Measurements from ENCODE around the gene CYB5B. TPM values are rescaled to one million over a fixed set of nuclear protein-coding genes. Genes with fewer than 3 reads are reported as not detected.
"Not testable (repeated sequence)": the region's sequence is repeated elsewhere in the genome, so short reads cannot be mapped to it uniquely, and the experiment has no call there.

CYB5B gene
- total and polyA plus RNA-seq, 2 donors from 2014 or later, result 89.0 to 111 TPM

DNA sequence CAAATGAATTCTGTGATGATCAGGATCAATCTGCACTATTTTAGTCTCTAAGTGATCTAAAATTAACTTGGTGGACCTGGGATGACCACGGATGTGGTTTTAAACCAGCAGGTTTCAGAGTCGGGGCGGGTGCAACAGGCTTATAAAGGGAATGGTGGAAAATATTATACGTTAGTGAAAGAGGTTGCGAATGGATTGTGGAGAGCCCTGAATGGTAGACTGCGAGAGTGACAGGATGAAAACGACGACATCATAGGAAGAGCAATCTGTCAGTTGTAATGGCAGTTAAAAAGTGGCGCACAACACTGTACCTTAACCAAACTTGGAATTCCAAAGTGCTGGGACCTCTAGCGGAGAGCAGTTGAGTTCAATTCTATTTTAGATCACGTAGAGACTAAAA lies 1.2 kb upstream of the CYB5B start:
- Histone ChIP-seq H3K4me3 (ENCODE audit: low read length in 3 of 3) (peak overlapping the region in 2 of 3 donors; percentile 26 to 95), H3K36me3 (ENCODE audit: control insufficient read depth in 2 of 3, insufficient read depth in 3 of 3, low read length in 3 of 3) (peaks cover 0 to 2% (median 0%) of the 10 kb centered on the region in 3 donors), H3K27ac (ENCODE audit: low read depth in 2 of 2, low read length in 2 of 2) (no peak overlapping the region), H3K9ac (ENCODE audit: low read length in 3 of 3) (no peak overlapping the region), H3K9me3 (ENCODE audit: control insufficient read depth in 2 of 3, insufficient read depth in 1 of 3, low read length in 3 of 3) (no peaks in the 10 kb centered on the region), H3K4me1 (ENCODE audit: control insufficient read depth in 2 of 3, insufficient read depth in 2 of 3, low read depth in 1 of 3, low read length in 3 of 3) (no peaks in the 10 kb centered on the region), H3K27me3 (ENCODE audit: control insufficient read depth, insufficient read depth, low read length) (no peaks in the 10 kb centered on the region)
- TF ChIP-seq, protein P1, sequence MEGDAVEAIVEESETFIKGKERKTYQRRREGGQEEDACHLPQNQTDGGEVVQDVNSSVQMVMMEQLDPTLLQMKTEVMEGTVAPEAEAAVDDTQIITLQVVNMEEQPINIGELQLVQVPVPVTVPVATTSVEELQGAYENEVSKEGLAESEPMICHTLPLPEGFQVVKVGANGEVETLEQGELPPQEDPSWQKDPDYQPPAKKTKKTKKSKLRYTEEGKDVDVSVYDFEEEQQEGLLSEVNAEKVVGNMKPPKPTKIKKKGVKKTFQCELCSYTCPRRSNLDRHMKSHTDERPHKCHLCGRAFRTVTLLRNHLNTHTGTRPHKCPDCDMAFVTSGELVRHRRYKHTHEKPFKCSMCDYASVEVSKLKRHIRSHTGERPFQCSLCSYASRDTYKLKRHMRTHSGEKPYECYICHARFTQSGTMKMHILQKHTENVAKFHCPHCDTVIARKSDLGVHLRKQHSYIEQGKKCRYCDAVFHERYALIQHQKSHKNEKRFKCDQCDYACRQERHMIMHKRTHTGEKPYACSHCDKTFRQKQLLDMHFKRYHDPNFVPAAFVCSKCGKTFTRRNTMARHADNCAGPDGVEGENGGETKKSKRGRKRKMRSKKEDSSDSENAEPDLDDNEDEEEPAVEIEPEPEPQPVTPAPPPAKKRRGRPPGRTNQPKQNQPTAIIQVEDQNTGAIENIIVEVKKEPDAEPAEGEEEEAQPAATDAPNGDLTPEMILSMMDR (IDR thresholded peaks at IDR 0.05; ENCODE audit: borderline replicate concordance, extremely low read depth, insufficient read depth), result no peak
- no peak for DNase-seq
- intact Hi-C loops (cut with DNase I), result no loop called here
- FAIRE-seq, result no peak

DNA sequence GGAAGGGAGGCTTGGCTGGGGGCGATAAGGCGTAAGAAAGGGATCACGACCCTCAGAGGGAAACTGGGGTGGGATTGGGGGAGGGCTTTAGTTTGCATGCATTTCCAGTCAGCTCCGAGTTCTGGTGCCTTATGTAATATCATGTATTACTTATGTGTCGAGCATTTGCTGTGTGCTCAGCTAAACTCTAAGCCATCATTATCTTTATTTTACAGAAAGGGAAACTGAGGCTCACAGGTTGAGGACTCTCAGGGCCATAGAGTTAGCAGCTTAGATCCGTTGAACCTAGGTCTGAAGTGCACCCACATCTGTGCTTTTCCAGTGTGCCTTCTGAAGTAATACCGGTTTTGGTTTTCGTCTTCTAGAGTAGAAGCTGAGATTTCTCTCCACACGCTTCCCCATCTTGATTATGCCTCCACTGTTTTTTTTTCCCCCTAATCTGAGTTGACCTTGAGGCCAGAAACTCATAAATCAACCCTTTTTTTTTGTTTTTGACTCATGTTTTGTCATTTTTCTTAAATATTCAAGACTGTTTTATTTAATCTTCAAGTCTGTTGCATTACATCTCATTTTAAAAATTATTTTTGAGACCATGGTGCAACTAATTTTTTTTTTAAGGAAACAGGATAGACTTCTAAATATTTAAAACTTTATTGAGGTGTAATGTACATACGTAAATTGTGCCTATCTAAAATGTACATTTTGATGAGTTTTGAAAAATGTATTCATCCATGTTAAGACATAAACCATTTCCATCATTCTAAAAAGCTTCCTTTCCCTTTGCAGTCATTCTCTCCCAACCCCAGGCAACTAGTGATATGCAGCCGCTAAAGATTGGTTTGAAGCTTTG lies 741 bp downstream of the CYB5B start:
- Histone ChIP-seq H3K27ac (ENCODE audit: low read depth in 2 of 2, low read length in 2 of 2) (peak overlapping the region; percentile 66 to 85), H3K36me3 (ENCODE audit: control insufficient read depth in 2 of 3, insufficient read depth in 3 of 3, low read length in 3 of 3) (peaks cover 0 to 5% (median 4%) of the 10 kb centered on the region in 3 donors), H3K27me3 (ENCODE audit: control insufficient read depth, insufficient read depth, low read length) (no peaks in the 10 kb centered on the region), H3K4me1 (ENCODE audit: control insufficient read depth in 2 of 3, insufficient read depth in 2 of 3, low read depth in 1 of 3, low read length in 3 of 3) (no peaks in the 10 kb centered on the region), H3K9me3 (ENCODE audit: control insufficient read depth in 2 of 3, insufficient read depth in 1 of 3, low read length in 3 of 3) (no peaks in the 10 kb centered on the region), H3K9ac (ENCODE audit: low read length in 3 of 3) (peak overlapping the region; percentile 84 to 97 (median 93)), H3K4me3 (ENCODE audit: low read length in 3 of 3) (peak overlapping the region; percentile 95 to 98 (median 96))
- DNase-seq, result peak in 1 of 5 donors; percentile 32
- TF ChIP-seq, protein P1 (IDR thresholded peaks at IDR 0.05; ENCODE audit: borderline replicate concordance, extremely low read depth, insufficient read depth), result no peak
- intact Hi-C loops (cut with DNase I), result no loop called here
- no peak for FAIRE-seq

DNA sequence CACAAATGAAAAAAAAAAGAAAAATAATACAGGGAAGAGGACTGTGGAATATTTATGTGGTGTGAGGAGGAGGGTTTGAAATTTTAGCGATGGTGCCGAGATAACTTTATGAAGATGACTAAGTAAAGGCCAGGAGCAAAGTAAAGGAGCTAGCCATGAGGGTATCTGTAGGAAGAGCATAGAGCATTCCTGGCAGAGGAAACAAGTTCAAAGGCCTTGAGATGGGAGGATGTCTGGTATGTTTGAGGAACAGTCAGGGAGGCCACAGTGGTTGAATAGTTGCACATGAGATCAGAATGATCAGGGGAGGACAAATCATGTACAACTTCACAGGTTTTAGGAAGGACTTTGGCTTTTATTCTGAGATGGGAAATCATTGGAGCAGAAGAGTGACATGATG lies 4.2 kb downstream of the CYB5B start:
- Histone ChIP-seq H3K36me3 (ENCODE audit: control insufficient read depth in 2 of 3, insufficient read depth in 3 of 3, low read length in 3 of 3) (peaks cover 5 to 9% (median 9%) of the 10 kb centered on the region in 3 donors), H3K27ac (ENCODE audit: low read depth in 2 of 2, low read length in 2 of 2) (no peak overlapping the region), H3K9ac (ENCODE audit: low read length in 3 of 3) (no peak overlapping the region), H3K4me3 (ENCODE audit: low read length in 3 of 3) (no peak overlapping the region), H3K27me3 (ENCODE audit: control insufficient read depth, insufficient read depth, low read length) (no peaks in the 10 kb centered on the region), H3K9me3 (ENCODE audit: control insufficient read depth in 2 of 3, insufficient read depth in 1 of 3, low read length in 3 of 3) (no peaks in the 10 kb centered on the region), H3K4me1 (ENCODE audit: control insufficient read depth in 2 of 3, insufficient read depth in 2 of 3, low read depth in 1 of 3, low read length in 3 of 3) (no peaks in the 10 kb centered on the region)
- TF ChIP-seq, protein P1 (IDR thresholded peaks at IDR 0.05; ENCODE audit: borderline replicate concordance, extremely low read depth, insufficient read depth), result no peak
- DNase-seq, result no peak
- intact Hi-C loops (cut with DNase I), result no loop called here
- FAIRE-seq, result no peak

DNA sequence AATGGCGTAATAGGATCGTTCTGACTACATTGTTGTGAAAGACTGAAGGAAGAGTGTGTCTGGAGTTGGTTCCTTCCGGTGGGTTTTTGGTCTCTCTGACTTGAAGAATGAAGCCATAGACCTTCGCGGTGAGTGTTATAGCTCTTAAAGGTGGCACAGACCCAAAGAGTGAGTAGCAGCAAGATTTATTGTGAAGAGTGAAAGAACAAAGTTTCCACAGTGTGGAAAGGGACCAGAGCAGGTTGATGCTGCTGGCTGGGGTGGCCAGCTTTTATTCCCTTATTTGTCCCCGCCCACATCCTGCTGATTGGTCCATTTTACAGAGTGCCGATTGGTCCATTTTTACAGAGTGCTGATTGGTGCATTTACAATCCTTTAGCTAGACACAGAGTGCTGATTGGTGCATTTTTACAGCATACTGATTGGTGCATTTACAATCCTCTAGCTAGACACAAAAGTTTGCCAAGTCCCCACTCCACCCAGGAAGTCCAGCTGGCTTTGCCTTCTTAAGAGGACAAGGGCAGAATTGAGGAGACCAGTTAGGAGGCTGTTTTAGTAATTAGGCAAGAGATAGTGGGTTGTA lies 4.7 kb downstream of the CYB5B start:
- FAIRE-seq; H3K27me3 ChIP-seq (ENCODE audit: control insufficient read depth, insufficient read depth, low read length); H3K4me1 ChIP-seq (ENCODE audit: control insufficient read depth in 2 of 3, insufficient read depth in 2 of 3, low read depth in 1 of 3, low read length in 3 of 3); intact Hi-C loops (cut with DNase I); H3K4me3 ChIP-seq (ENCODE audit: low read length in 3 of 3); DNase-seq; H3K9me3 ChIP-seq (ENCODE audit: control insufficient read depth in 2 of 3, insufficient read depth in 1 of 3, low read length in 3 of 3); H3K9ac ChIP-seq (ENCODE audit: low read length in 3 of 3); H3K27ac ChIP-seq (ENCODE audit: low read depth in 2 of 2, low read length in 2 of 2): not testable (repeated sequence)
- H3K36me3 ChIP-seq (ENCODE audit: control insufficient read depth in 2 of 3, insufficient read depth in 3 of 3, low read length in 3 of 3), result peaks cover 5 to 13% (median 11%) of the 10 kb centered on the region in 3 donors
